ENCODE measurements around the gene PKN2. TPM values are rescaled to one million over a fixed set of nuclear protein-coding genes. Genes with fewer than 3 reads are reported as not detected.

PKN2 gene
- total RNA-seq, 1 experiment from 2014 or later = 33.4 TPM

GRCh38 chr1:88742531-88742930 lies 58.5 kb downstream of the PKN2 start:
- H3K36me3 Mint-ChIP-seq (ENCODE audit: insufficient read depth, unreplicated experiment) = peaks cover 9% of the 10 kb centered on the region

GRCh38 chr1:88744142-88744541 lies 60.1 kb downstream of the PKN2 start:
- peaks cover 6% of the 10 kb centered on the region for H3K4me1 Mint-ChIP-seq (ENCODE audit: low read depth, unreplicated experiment)
- no peaks in the 10 kb centered on the region for H3K36me3 ChIP-seq (ENCODE audit: control insufficient read depth, insufficient read depth, low read length)
- H3K36me3 Mint-ChIP-seq (ENCODE audit: insufficient read depth, unreplicated experiment) = peaks cover 9% of the 10 kb centered on the region
- no peaks in the 10 kb centered on the region for H3K4me1 ChIP-seq
- H3K4me3 ChIP-seq (ENCODE audit: low read depth, low read length) = no peak overlapping the region
- no peaks in the 10 kb centered on the region for H3K9me3 ChIP-seq
- no TSS peak for BruUV-seq (replicated peaks)
- H3K27ac Mint-ChIP-seq (ENCODE audit: unreplicated experiment) = no peak overlapping the region
- H3K9me3 Mint-ChIP-seq (ENCODE audit: unreplicated experiment) = no peaks in the 10 kb centered on the region
- no peak overlapping the region for H3K4me3 Mint-ChIP-seq (ENCODE audit: unreplicated experiment)
- no peak for DNase-seq
- no peaks in the 10 kb centered on the region for H3K27me3 ChIP-seq (replicated peaks; ENCODE audit: control insufficient read depth, insufficient read depth, low read length)
- no peaks in the 10 kb centered on the region for H3K27me3 Mint-ChIP-seq (ENCODE audit: insufficient read depth, unreplicated experiment)
- ChIA-PET CTCF (no interaction called here), POLR2A (no interaction called here)
- intact Hi-C loops (cut with micrococcal nuclease; ENCODE audit: unreplicated experiment) = no loop called here
- no peak for TF ChIP-seq CTCF (IDR thresholded peaks at IDR 0.05; ENCODE audit: insufficient read depth in 1 of 2, low read depth in 1 of 2, low read length in 1 of 2, severe bottlenecking in 1 of 2, unreplicated experiment in 1 of 2)

More at GRCh38 chr1:88742531-88742930, 58.5 kb downstream of the PKN2 start:
- no peaks in the 10 kb centered on the region for H3K9me3 Mint-ChIP-seq (ENCODE audit: unreplicated experiment)
- no peaks in the 10 kb centered on the region for H3K27me3 Mint-ChIP-seq (ENCODE audit: insufficient read depth, unreplicated experiment)
- H3K4me3 Mint-ChIP-seq (ENCODE audit: unreplicated experiment) = no peak overlapping the region
- Histone ChIP-seq H3K4me3 (ENCODE audit: low read depth, low read length) (no peak overlapping the region), H3K4me1 (no peaks in the 10 kb centered on the region), H3K36me3 (ENCODE audit: control insufficient read depth, insufficient read depth, low read length) (no peaks in the 10 kb centered on the region), H3K27me3 (replicated peaks; ENCODE audit: control insufficient read depth, insufficient read depth, low read length) (no peaks in the 10 kb centered on the region), H3K9me3 (no peaks in the 10 kb centered on the region)
- peaks cover 17% of the 10 kb centered on the region for H3K4me1 Mint-ChIP-seq (ENCODE audit: low read depth, unreplicated experiment)
- H3K27ac Mint-ChIP-seq (ENCODE audit: unreplicated experiment) = no peak overlapping the region
- ChIA-PET POLR2A (no interaction called here), CTCF (no interaction called here)
- no peak for TF ChIP-seq CTCF (IDR thresholded peaks at IDR 0.05; ENCODE audit: insufficient read depth in 1 of 2, low read depth in 1 of 2, low read length in 1 of 2, severe bottlenecking in 1 of 2, unreplicated experiment in 1 of 2)
- BruUV-seq (replicated peaks) = no TSS peak
- DNase-seq = no peak
- intact Hi-C loops (cut with micrococcal nuclease; ENCODE audit: unreplicated experiment) = no loop called here

- no peak overlapping the region for H3K27ac Mint-ChIP-seq (ENCODE audit: unreplicated experiment)
- CTCF ChIA-PET = no interaction called here
- peaks cover 14% of the 10 kb centered on the region for H3K36me3 Mint-ChIP-seq (ENCODE audit: insufficient read depth, unreplicated experiment)
- POLR2A ChIA-PET = no interaction called here
- no peak for DNase-seq
- TF ChIP-seq CTCF (IDR thresholded peaks at IDR 0.05; ENCODE audit: insufficient read depth in 1 of 2, low read depth in 1 of 2, low read length in 1 of 2, severe bottlenecking in 1 of 2, unreplicated experiment in 1 of 2) = no peak
- H3K4me1 Mint-ChIP-seq (ENCODE audit: low read depth, unreplicated experiment) = no peaks in the 10 kb centered on the region
- Histone ChIP-seq H3K4me3 (ENCODE audit: low read depth, low read length) (no peak overlapping the region), H3K27me3 (replicated peaks; ENCODE audit: control insufficient read depth, insufficient read depth, low read length) (no peaks in the 10 kb centered on the region), H3K36me3 (ENCODE audit: control insufficient read depth, insufficient read depth, low read length) (no peaks in the 10 kb centered on the region), H3K9me3 (no peaks in the 10 kb centered on the region), H3K4me1 (no peaks in the 10 kb centered on the region)
- no peak overlapping the region for H3K4me3 Mint-ChIP-seq (ENCODE audit: unreplicated experiment)
- no TSS peak for BruUV-seq (replicated peaks)
- no peaks in the 10 kb centered on the region for H3K27me3 Mint-ChIP-seq (ENCODE audit: insufficient read depth, unreplicated experiment)
- no peaks in the 10 kb centered on the region for H3K9me3 Mint-ChIP-seq (ENCODE audit: unreplicated experiment)
- intact Hi-C loops (cut with micrococcal nuclease; ENCODE audit: unreplicated experiment) = no loop called here
Measured at GRCh38 chr1:88746916-88747315, 62.8 kb downstream of the PKN2 start.
